Muscle layer of colon (tissue), 2 donors: ENCODE results near the gene SMCR8.
"Not testable (repeated sequence)": the region's sequence is repeated elsewhere in the genome, so short reads cannot be mapped to it uniquely, and the experiment has no call there.

Experiments
- H3K27ac ChIP-seq: one replicate; pipeline ENCODE4 v1.7.0; 2013; ENCODE audit warnings: low read depth, mild to moderate bottlenecking, low read length, moderate library complexity
- H3K27me3 ChIP-seq, 2 donors: one replicate each; pipeline ENCODE4 v1.7.0; 2013; ENCODE audit warnings: low read length in 2 of 2, mild to moderate bottlenecking in 2 of 2; ENCODE audit not compliant: insufficient read depth in 2 of 2, control insufficient read depth in 1 of 2
- H3K36me3 ChIP-seq: one replicate; pipeline ENCODE4 v1.7.0; 2013; ENCODE audit warnings: mild to moderate bottlenecking, low read length; ENCODE audit not compliant: insufficient read depth
- H3K4me1 ChIP-seq: one replicate; pipeline ENCODE4 v1.7.0; 2013; ENCODE audit warnings: mild to moderate bottlenecking, low read length; ENCODE audit not compliant: insufficient read depth
- H3K4me3 ChIP-seq, 2 donors: one replicate each; pipeline ENCODE4 v1.7.0; 2013; ENCODE audit warnings: low read length in 2 of 2, low read depth in 1 of 2, mild to moderate bottlenecking in 1 of 2, moderate library complexity in 1 of 2
- H3K9ac ChIP-seq: one replicate; pipeline ENCODE4 v1.7.0; 2013; ENCODE audit warnings: low read length
- H3K9me3 ChIP-seq: one replicate; pipeline ENCODE4 v1.7.0; 2013; ENCODE audit warnings: mild to moderate bottlenecking, low read length
- donor health status: abdominal sarcoma.
- donor health status: Adenocarcinoma of cecum.

SMCR8 gene

DNA sequence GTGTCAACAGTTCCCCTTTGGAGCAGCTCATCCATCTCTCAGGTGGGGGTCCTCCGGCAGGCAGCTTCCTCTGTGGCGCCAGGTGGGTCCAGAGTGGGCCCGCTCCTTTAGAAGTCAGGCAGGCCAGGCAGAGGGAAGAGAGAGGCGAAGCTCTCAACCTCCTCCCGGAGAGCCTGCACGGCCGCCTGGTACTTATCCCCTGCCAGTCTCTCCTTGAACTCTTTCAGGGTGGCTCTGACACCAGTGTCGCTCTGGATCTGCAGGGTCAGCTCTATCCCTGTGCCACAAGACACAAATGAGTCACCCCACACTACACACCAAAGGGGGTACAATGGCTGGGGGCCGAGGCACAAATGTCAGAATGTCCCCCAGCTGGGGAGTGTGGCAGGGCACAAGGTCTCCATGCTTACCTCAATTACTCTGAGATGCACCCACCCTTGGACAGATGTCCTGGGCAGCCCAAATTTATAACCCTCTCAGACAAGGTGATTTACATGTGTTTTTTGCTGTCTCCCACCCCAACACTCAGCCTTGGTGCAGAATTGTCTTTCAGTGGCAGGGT is 13.6 kb downstream of the SMCR8 start:
- H3K27me3 ChIP-seq = no peaks in the 10 kb centered on the region
- no peaks in the 10 kb centered on the region for H3K4me1 ChIP-seq
- no peak overlapping the region for H3K4me3 ChIP-seq
- no peak overlapping the region for H3K9ac ChIP-seq
- no peak overlapping the region for H3K27ac ChIP-seq
- H3K9me3 ChIP-seq = no peaks in the 10 kb centered on the region
- peaks cover 67% of the 10 kb centered on the region for H3K36me3 ChIP-seq

DNA sequence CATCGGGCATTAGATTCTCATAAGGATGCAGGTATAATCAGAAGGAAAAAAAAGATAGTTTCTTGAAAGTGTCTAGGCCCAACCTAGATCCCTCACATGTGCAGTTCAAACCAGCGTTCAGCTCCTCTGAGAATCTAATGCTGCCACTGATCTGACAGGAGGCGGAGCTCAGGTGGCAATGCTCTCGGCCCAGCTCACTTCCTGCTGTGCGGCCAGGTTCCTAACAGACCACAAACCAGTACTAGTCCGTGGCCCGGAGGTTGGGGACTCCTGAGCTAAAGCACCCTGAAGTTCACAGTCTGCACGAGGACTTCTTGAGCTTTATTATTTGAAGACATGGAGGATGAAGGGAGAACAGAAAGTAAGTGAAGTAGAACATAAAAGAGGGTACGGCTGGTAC is 16.8 kb downstream of the SMCR8 start:
- peaks cover 62% of the 10 kb centered on the region for H3K36me3 ChIP-seq
- H3K27ac ChIP-seq = no peak overlapping the region
- H3K27me3 ChIP-seq = no peaks in the 10 kb centered on the region
- H3K9ac ChIP-seq = no peak overlapping the region
- H3K4me3 ChIP-seq = no peak overlapping the region
- no peaks in the 10 kb centered on the region for H3K4me1 ChIP-seq
- H3K9me3 ChIP-seq = no peaks in the 10 kb centered on the region

DNA sequence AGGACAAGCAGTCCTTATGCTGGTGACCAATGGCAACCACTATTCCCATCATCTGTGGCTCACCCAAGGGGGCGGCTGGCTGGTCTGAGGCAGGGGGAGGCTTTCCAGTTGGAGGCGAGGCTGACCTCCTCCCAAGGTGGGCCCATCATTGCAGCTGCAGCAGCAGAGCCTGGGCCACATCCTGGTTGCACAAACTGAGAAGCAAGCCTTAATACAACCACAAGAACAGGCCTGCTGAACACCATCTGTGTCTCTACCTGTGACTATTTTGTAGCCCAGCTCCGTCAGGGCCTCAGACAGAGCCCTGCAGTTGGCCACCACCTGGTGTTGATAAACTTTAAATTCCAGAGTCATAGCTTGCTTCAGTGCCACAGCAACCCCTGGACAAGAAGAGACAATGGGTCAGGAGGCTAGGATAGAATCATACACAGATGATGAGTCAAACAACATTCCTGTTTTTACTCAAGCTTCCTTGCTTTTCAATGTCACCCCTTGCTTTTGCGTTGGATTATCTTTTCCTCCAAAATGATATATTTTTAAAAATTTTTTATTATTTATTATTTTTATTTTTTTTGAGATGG is 17.9 kb downstream of the SMCR8 start:
- Histone ChIP-seq H3K4me3 (no peak overlapping the region), H3K36me3 (peaks cover 55% of the 10 kb centered on the region), H3K27ac (no peak overlapping the region), H3K4me1 (no peaks in the 10 kb centered on the region), H3K9ac (no peak overlapping the region), H3K9me3 (no peaks in the 10 kb centered on the region), H3K27me3 (no peaks in the 10 kb centered on the region)

DNA sequence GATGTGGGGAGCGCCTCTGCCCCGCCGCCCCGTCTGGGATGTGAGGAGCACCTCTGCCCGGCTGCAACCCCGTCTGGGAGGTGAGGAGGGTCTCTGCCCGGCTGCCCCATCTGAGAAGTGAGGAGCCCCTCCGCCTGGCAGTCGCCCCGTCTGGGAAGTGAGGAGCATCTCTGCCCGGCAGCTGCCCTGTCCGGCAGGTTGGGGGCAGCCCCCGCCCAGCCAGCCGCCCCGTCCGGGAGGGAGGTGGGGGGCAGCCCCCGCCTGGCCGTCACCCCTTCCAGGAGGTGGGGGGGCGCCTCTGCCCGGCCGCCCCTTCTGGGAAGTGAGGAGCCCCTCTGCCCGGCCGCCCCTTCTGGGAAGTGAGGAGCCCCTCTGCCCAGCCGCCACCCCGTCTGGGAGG is 23.1 kb downstream of the SMCR8 start:
- not testable (repeated sequence) for H3K27me3 ChIP-seq, H3K9ac ChIP-seq, H3K9me3 ChIP-seq, H3K4me3 ChIP-seq, H3K27ac ChIP-seq, H3K4me1 ChIP-seq
- H3K36me3 ChIP-seq = peaks cover 31% of the 10 kb centered on the region

DNA sequence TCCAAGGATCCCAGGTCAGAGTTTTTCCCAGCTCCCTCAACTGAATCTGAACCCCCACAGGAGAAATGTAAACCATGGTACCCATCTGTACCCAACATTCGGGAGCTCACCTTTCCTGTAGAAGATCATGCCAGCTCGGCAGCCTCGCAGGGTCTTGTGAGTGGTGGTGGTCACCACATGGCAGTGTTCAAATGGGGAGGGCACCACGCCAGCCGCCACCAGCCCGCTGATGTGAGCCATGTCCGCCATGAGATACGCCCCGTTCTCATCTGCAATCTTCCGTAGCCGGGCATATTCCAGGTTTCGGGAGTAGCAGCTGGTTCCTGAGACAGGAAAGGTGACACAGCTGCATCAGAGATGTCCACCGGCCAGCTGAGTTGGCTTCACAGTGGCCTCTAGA is 24.8 kb downstream of the SMCR8 start:
- Histone ChIP-seq H3K9me3 (no peaks in the 10 kb centered on the region), H3K27ac (no peak overlapping the region), H3K27me3 (no peaks in the 10 kb centered on the region), H3K4me3 (no peak overlapping the region), H3K9ac (no peak overlapping the region), H3K4me1 (no peaks in the 10 kb centered on the region), H3K36me3 (peaks cover 24% of the 10 kb centered on the region)

DNA sequence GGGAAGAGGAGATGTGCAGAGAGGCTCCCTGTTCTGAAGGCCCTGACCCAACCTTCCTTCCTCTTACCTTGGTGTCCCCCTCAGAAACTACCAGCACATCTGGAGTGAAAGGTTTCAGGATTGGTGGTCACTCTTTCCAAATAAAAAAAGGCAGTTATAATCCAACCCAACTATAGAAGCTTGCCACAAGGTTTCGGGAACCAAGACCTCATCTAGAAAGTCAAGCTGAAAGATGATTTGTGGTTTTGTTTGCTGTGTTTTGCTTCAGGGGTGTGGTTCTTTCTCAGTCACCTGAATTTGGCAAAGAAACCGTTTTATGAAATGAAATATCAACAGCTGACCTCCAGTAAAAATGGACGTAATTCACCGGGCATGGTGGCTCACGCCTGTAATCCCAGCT is 28.9 kb downstream of the SMCR8 start:
- no peaks in the 10 kb centered on the region for H3K4me1 ChIP-seq
- no peak overlapping the region for H3K9ac ChIP-seq
- no peaks in the 10 kb centered on the region for H3K27me3 ChIP-seq
- H3K27ac ChIP-seq = no peak overlapping the region
- peaks cover 23% of the 10 kb centered on the region for H3K36me3 ChIP-seq
- no peak overlapping the region for H3K4me3 ChIP-seq
- H3K9me3 ChIP-seq = no peaks in the 10 kb centered on the region

DNA sequence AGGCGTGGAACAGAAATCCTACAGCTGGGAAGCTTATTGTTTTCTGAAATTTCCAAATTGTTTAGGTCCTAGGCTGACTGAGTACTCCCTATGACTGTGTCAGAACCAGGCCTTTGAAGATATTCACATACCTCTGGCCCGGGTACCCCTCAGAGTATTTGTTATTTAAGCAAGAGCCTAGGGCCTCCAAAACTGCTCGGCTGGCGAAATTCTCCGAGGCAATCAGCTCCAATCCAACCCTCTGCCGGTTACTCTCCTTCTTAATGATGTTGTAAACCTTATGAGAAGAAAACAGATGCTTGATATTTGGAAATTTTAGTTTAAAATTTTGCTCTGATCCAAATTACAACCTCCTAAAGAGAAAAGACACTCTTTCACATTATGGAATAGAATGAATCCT is 38.4 kb downstream of the SMCR8 start:
- H3K9me3 ChIP-seq = no peaks in the 10 kb centered on the region

DNA sequence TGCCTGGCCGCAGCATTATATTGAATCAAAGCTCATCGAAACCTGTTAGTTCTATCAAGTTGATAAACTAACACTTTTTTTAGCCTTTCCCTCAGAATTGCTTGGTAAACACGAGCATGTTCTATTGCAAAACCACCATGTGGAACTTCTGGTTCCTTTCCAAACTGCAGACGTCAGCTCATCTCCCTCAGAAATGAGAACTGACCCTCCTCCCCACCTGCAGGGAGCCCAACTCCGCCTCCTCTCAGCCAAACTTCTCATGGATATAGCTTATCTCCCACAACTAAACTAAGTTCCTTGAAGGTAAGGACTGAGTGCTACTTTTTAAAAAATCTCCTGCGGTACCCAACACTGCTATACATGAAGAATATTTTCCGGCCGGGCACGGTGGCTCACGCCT is 41.5 kb downstream of the SMCR8 start:
- peaks cover 10% of the 10 kb centered on the region for H3K36me3 ChIP-seq
- no peak overlapping the region for H3K27ac ChIP-seq
- H3K4me3 ChIP-seq = no peak overlapping the region
- no peaks in the 10 kb centered on the region for H3K4me1 ChIP-seq
- no peaks in the 10 kb centered on the region for H3K9me3 ChIP-seq
- no peak overlapping the region for H3K9ac ChIP-seq
- no peaks in the 10 kb centered on the region for H3K27me3 ChIP-seq

More for the DNA sequence above, 38.4 kb downstream of the SMCR8 start:
- H3K36me3 ChIP-seq = peaks cover 12% of the 10 kb centered on the region
- H3K27ac ChIP-seq = no peak overlapping the region
- H3K4me1 ChIP-seq = no peaks in the 10 kb centered on the region
- no peaks in the 10 kb centered on the region for H3K27me3 ChIP-seq
- H3K9ac ChIP-seq = no peak overlapping the region
- no peak overlapping the region for H3K4me3 ChIP-seq

DNA sequence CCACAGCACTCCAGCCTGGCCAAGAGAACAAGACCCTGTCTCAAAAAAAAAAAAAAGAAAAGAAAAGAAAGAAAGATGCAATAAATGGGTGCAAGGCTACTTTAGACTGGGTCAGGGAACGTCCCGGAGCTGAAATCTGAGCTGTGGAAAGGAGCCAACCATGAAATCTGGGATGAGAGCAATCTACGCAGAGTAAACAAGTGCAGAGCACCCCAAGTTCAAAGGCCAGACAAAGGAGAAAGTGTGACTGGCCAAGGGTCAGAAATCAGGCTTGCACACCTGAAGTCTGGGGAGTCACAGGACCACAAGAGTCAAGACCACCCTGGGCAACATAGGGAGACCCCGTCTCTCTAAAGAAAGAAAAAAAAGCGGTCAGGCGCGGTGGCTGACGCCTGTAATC is 45.4 kb downstream of the SMCR8 start:
- Histone ChIP-seq H3K9ac (no peak overlapping the region), H3K4me1 (peaks cover 4% of the 10 kb centered on the region), H3K27ac (no peak overlapping the region), H3K9me3 (no peaks in the 10 kb centered on the region), H3K36me3 (no peaks in the 10 kb centered on the region), H3K4me3 (no peak overlapping the region), H3K27me3 (no peaks in the 10 kb centered on the region)

DNA sequence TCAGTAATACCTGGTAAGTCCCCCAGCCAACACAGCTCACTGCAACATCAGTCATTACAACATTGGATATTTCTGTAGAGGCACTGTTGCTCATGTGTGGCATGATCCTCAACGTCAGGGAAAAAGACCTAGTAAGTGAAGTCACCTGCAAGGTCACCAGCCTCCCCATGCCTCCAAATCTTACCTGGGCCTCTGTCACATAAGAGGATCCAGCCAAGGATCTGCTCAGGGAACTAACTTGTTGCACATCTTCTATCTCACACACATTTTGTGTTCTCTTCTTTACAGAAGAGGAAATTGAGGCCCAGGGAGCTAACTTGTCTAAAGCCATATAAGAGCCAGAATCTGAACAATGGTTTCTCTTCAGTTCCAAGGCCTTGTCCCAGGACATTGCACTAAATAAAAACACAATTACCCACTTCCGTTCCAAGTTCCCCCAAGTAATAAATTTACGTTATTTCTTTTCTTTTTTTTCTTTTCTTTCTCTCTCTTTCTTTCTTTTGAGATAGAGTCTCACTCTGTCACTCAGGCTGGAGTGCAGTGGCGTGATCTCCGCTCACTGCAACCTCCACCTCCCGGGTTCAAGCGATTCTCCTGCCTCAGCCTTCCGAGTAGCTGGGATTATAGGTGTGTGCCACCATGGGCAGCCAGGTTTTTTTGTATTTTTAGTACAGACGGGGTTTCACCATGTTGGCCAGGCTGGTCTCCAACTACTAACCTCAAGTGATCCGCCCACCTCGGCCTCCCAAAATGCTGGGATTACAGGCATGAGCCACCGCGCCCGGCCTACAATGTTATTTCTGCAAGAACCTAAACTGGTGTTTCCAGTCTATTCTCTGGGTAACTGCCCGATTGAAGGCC is 47.0 kb downstream of the SMCR8 start:
- H3K9me3 ChIP-seq = no peaks in the 10 kb centered on the region
- no peaks in the 10 kb centered on the region for H3K27me3 ChIP-seq
- no peaks in the 10 kb centered on the region for H3K36me3 ChIP-seq
- no peak overlapping the region for H3K9ac ChIP-seq
- peak overlapping the region in 1 of 2 donors; percentile 78 for H3K4me3 ChIP-seq
- H3K4me1 ChIP-seq = peaks cover 4% of the 10 kb centered on the region
- H3K27ac ChIP-seq = no peak overlapping the region

DNA sequence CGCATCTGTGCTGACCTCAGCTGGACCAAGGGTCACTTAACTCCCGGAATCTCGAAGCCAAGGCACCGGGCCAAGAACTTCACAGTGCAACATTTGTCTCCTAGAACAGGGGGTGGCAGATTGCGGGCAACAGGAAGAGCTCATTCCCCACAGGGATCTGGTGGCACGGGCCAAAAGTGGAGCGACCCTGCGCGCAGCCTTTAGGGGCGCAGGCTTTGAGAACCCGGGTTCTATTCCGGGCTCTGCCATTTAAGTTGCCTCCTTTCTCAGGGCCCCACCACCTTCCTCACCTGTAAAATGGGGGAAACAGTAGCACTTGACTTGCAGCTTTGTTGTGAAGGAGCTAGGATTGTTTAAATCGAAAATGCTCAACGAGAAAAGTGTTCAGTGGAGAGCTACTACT is 47.6 kb downstream of the SMCR8 start:
- Histone ChIP-seq H3K27ac (peak overlapping the region; percentile 78), H3K4me3 (peak overlapping the region; percentile 68 to 78), H3K9me3 (no peaks in the 10 kb centered on the region), H3K9ac (no peak overlapping the region), H3K36me3 (no peaks in the 10 kb centered on the region), H3K4me1 (peaks cover 4% of the 10 kb centered on the region), H3K27me3 (no peaks in the 10 kb centered on the region)
